ENCODE results near the gene KLHL29.

KLHL29 gene

GRCh38 chr2:23493846-23494245 is 108.9 kb downstream of the KLHL29 start:
- TF ChIP-seq CTCF (conservative IDR thresholded peaks at IDR 0.05; ENCODE audit: low read length) (no peak), EZH2phosphoT487 (IDR thresholded peaks at IDR 0.05; ENCODE audit: borderline replicate concordance) (no peak)
- H3K9ac ChIP-seq (ENCODE audit: low read depth, low read length, poor library complexity, severe bottlenecking) = no peak overlapping the region
- no peaks in the 10 kb centered on the region for H3K9me3 ChIP-seq (ENCODE audit: insufficient read depth, low read depth, low read length)
- H3K79me2 ChIP-seq (ENCODE audit: insufficient read depth, low read length) = no peaks in the 10 kb centered on the region
- H3F3A ChIP-seq (ENCODE audit: low read depth) = no peaks in the 10 kb centered on the region
- no peaks in the 10 kb centered on the region for H3K27me3 ChIP-seq (ENCODE audit: insufficient read depth, low read length, poor library complexity, severe bottlenecking)
- no peaks in the 10 kb centered on the region for H3K9me2 ChIP-seq (replicated peaks; ENCODE audit: low read depth, low read length)
- no peak overlapping the region for H2AFZ ChIP-seq (ENCODE audit: low read length)
- H3K4me3 ChIP-seq (ENCODE audit: low read length, poor library complexity, severe bottlenecking) = no peak overlapping the region
- peaks cover 16% of the 10 kb centered on the region for H3K4me1 ChIP-seq (ENCODE audit: insufficient read depth, low read length, poor library complexity, severe bottlenecking)
- H3K36me3 ChIP-seq (ENCODE audit: insufficient read depth, low read length) = no peaks in the 10 kb centered on the region
- no peak overlapping the region for H3K4me2 ChIP-seq (ENCODE audit: low read depth, low read length, poor library complexity, severe bottlenecking)
- no peaks in the 10 kb centered on the region for H4K20me1 ChIP-seq (ENCODE audit: insufficient read depth, low read length, poor library complexity, severe bottlenecking)

GRCh38 chr2:23494286-23494685 is 109.3 kb downstream of the KLHL29 start:
- H3K27me3 ChIP-seq (ENCODE audit: insufficient read depth, low read length, poor library complexity, severe bottlenecking) = no peaks in the 10 kb centered on the region
- H4K20me1 ChIP-seq (ENCODE audit: insufficient read depth, low read length, poor library complexity, severe bottlenecking) = no peaks in the 10 kb centered on the region
- no peak for TF ChIP-seq EZH2phosphoT487 (IDR thresholded peaks at IDR 0.05; ENCODE audit: borderline replicate concordance)
- TF ChIP-seq CTCF (conservative IDR thresholded peaks at IDR 0.05; ENCODE audit: low read length) = no peak
- H3K9ac ChIP-seq (ENCODE audit: low read depth, low read length, poor library complexity, severe bottlenecking) = no peak overlapping the region
- H3K4me2 ChIP-seq (ENCODE audit: low read depth, low read length, poor library complexity, severe bottlenecking) = no peak overlapping the region
- H3K4me1 ChIP-seq (ENCODE audit: insufficient read depth, low read length, poor library complexity, severe bottlenecking) = peaks cover 20% of the 10 kb centered on the region
- no peaks in the 10 kb centered on the region for H3F3A ChIP-seq (ENCODE audit: low read depth)
- H3K79me2 ChIP-seq (ENCODE audit: insufficient read depth, low read length) = no peaks in the 10 kb centered on the region
- H3K9me2 ChIP-seq (replicated peaks; ENCODE audit: low read depth, low read length) = no peaks in the 10 kb centered on the region
- H2AFZ ChIP-seq (ENCODE audit: low read length) = no peak overlapping the region
- no peaks in the 10 kb centered on the region for H3K36me3 ChIP-seq (ENCODE audit: insufficient read depth, low read length)
- no peak overlapping the region for H3K4me3 ChIP-seq (ENCODE audit: low read length, poor library complexity, severe bottlenecking)
- no peaks in the 10 kb centered on the region for H3K9me3 ChIP-seq (ENCODE audit: insufficient read depth, low read depth, low read length)

GRCh38 chr2:23495661-23496114 is 110.7 kb downstream of the KLHL29 start:
- Histone ChIP-seq H3K9me3 (ENCODE audit: insufficient read depth, low read depth, low read length) (no peaks in the 10 kb centered on the region), H2AFZ (ENCODE audit: low read length) (no peak overlapping the region), H3K4me2 (ENCODE audit: low read depth, low read length, poor library complexity, severe bottlenecking) (no peak overlapping the region), H4K20me1 (ENCODE audit: insufficient read depth, low read length, poor library complexity, severe bottlenecking) (no peaks in the 10 kb centered on the region), H3K4me3 (ENCODE audit: low read length, poor library complexity, severe bottlenecking) (no peak overlapping the region), H3K4me1 (ENCODE audit: insufficient read depth, low read length, poor library complexity, severe bottlenecking) (peaks cover 20% of the 10 kb centered on the region), H3K27me3 (ENCODE audit: insufficient read depth, low read length, poor library complexity, severe bottlenecking) (no peaks in the 10 kb centered on the region), H3K9ac (ENCODE audit: low read depth, low read length, poor library complexity, severe bottlenecking) (no peak overlapping the region), H3F3A (ENCODE audit: low read depth) (no peaks in the 10 kb centered on the region), H3K79me2 (ENCODE audit: insufficient read depth, low read length) (no peaks in the 10 kb centered on the region), H3K36me3 (ENCODE audit: insufficient read depth, low read length) (no peaks in the 10 kb centered on the region), H3K9me2 (replicated peaks; ENCODE audit: low read depth, low read length) (no peaks in the 10 kb centered on the region)
- TF ChIP-seq EZH2phosphoT487 (IDR thresholded peaks at IDR 0.05; ENCODE audit: borderline replicate concordance) (no peak), CTCF (conservative IDR thresholded peaks at IDR 0.05; ENCODE audit: low read length) (no peak)

All from Loucy (cell line).